Gastroesophageal sphincter (tissue), 3 donors: ENCODE results near the gene GSK3B.

Experiments used
- CTCF ChIP-seq, 4 experiments: fragments of 200-600 bp in 2 of 4; fragments of 450-650 bp in 2 of 4; sonication (generic) in 1 of 4; IDR thresholded peaks; one replicate each; pipeline ENCODE4 v1.5.1; 2017 to 2019; ENCODE audit warnings: antibody characterized with exemption in 4 of 4, mild to moderate bottlenecking in 2 of 4, moderate library complexity in 2 of 4
- EP300 ChIP-seq: sonication (generic); formaldehyde crosslinking; IDR thresholded peaks from one replicate; pipeline ENCODE4 v1.6.1; 2017; ENCODE audit warnings: antibody characterized with exemption, mild to moderate bottlenecking
- POLR2A ChIP-seq, 2 donors: fragments of 450-650 bp; IDR thresholded peaks; one replicate each; pipeline ENCODE4 v1.6.1; 2017; ENCODE audit warnings: antibody characterized with exemption in 2 of 2, mild to moderate bottlenecking in 2 of 2, moderate library complexity in 1 of 2
- POLR2AphosphoS5 ChIP-seq: sonication (generic); formaldehyde crosslinking; IDR thresholded peaks from one replicate; pipeline ENCODE4 v1.6.1; 2017; ENCODE audit warnings: antibody characterized with exemption

GRCh38 chr3:119934249-119934648 is 160.0 kb downstream of the GSK3B start:
- TF ChIP-seq POLR2AphosphoS5 (no peak), POLR2A (IDR thresholded peaks at IDR 0.05) (no peak), CTCF (IDR thresholded peaks at IDR 0.05) (no peak), EP300 (no peak)
